Endothelial cell of umbilical vein (primary cell): ENCODE measurements around the gene SLMAP. TPM values are rescaled to one million over a fixed set of nuclear protein-coding genes. Genes with fewer than 3 reads are reported as not detected.

ENCODE experiments used
- BruUV-seq: library from RNA; stranded (reverse); fragments of 400-500 nt; replicated peaks from 2 replicates; lab custom pipeline; 2021; lab: Mats Ljungman, UMichigan
- CTCF ChIA-PET: fragments of 300-600, 350-600 bp; sonication (Branson Sonifier 250); formaldehyde crosslinking; loops from one replicate; lab custom pipeline; 2021; ENCODE audit warnings: antibody characterized with exemption, inconsistent platforms; lab: Charles Lee
- POLR2A ChIA-PET: fragments of 300-600, 350-600 bp; sonication (Branson Sonifier 250); formaldehyde crosslinking; loops from one replicate; lab custom pipeline; 2021; ENCODE audit warnings: antibody characterized with exemption, inconsistent platforms; lab: Charles Lee
- DNase-seq: peaks from one replicate; pipeline ENCODE4 v3.0.0-alpha.2; 2011; ENCODE audit warnings: low read depth, low spot score
- FAIRE-seq: peaks from 2 replicates; lab custom pipeline; 2011; peaks lifted over from hg19 to GRCh38; lab: Jason Lieb, UNC
- H2AFZ ChIP-seq: 2 replicates; pipeline ENCODE4 v1.6.0; 2012; ENCODE audit warnings: low read depth, low read length, control low read depth, inconsistent platforms
- H3K27ac ChIP-seq: 2 replicates; pipeline ENCODE4 v1.5.1; 2011; ENCODE audit warnings: low read depth, mild to moderate bottlenecking, control low read depth, low read length, moderate library complexity; ENCODE audit not compliant: insufficient read depth
- H3K27me3 ChIP-seq, 2 experiments: 2 replicates each; pipeline versions ENCODE4 v1.6.0 to v1.6.1; 2011; ENCODE audit warnings: low read length in 2 of 2, mixed read lengths in 1 of 2; ENCODE audit not compliant: control insufficient read depth in 2 of 2, insufficient read depth in 2 of 2
- H3K36me3 ChIP-seq, 2 experiments: 2 replicates in 1 of 2; 3 replicates in 1 of 2; pipeline ENCODE4 v1.5.1; 2011; ENCODE audit warnings: low read length in 2 of 2, mild to moderate bottlenecking in 1 of 2, moderate library complexity in 1 of 2; ENCODE audit not compliant: control insufficient read depth in 2 of 2, insufficient read depth in 2 of 2; ENCODE audit errors: extremely low read depth in 1 of 2
- H3K4me1 ChIP-seq: 3 replicates; pipeline ENCODE4 v1.5.1; 2011; ENCODE audit warnings: mild to moderate bottlenecking, low read length; ENCODE audit not compliant: control insufficient read depth, insufficient read depth; ENCODE audit errors: extremely low read depth
- H3K4me2 ChIP-seq: 2 replicates; pipeline ENCODE4 v1.6.1; 2011; ENCODE audit warnings: low read length, control low read depth, mixed read lengths; ENCODE audit not compliant: insufficient read depth
- H3K4me3 ChIP-seq, 3 experiments: fragments of 200-600 bp in 1 of 3; sonication (generic), shearing (Covaris generic) in 1 of 3; replicated peaks in 1 of 3; 2 replicates each; pipeline ENCODE4 v1.5.1; 2011 to 2016; ENCODE audit warnings: control low read depth in 3 of 3, low read length in 3 of 3, mild to moderate bottlenecking in 2 of 3, inconsistent platforms in 1 of 3, low read depth in 1 of 3, moderate library complexity in 1 of 3; ENCODE audit not compliant: insufficient read depth in 1 of 3
- H3K79me2 ChIP-seq: 2 replicates; pipeline ENCODE4 v1.6.0; 2012; ENCODE audit warnings: low read length, inconsistent platforms; ENCODE audit not compliant: control insufficient read depth, insufficient read depth
- H3K9ac ChIP-seq: replicated peaks from 2 replicates; pipeline ENCODE3; 2011; ENCODE audit warnings: low read length, control low read depth; ENCODE audit not compliant: insufficient read depth; ENCODE audit errors: extremely low read depth
- H3K9me1 ChIP-seq: replicated peaks from 3 replicates; pipeline ENCODE4 v1.6.0; 2011; ENCODE audit warnings: mild to moderate bottlenecking, low read length; ENCODE audit not compliant: control insufficient read depth, insufficient read depth; ENCODE audit errors: extremely low read depth
- H3K9me3 ChIP-seq: replicated peaks from 2 replicates; pipeline ENCODE4 v1.5.1; 2012; ENCODE audit warnings: low read length, inconsistent platforms; ENCODE audit not compliant: control insufficient read depth, insufficient read depth
- H4K20me1 ChIP-seq: replicated peaks from 2 replicates; pipeline ENCODE3; 2011; ENCODE audit warnings: mild to moderate bottlenecking, low read length; ENCODE audit not compliant: control insufficient read depth, insufficient read depth; ENCODE audit errors: extremely low read depth
- CTCF ChIP-seq, 2 donors: IDR thresholded peaks; 1 replicate in 1 of 2; 2 replicates in 1 of 2; pipeline ENCODE4 v1.5.1; 2011; ENCODE audit warnings: low read length in 2 of 2, mild to moderate bottlenecking in 2 of 2, moderate library complexity in 2 of 2, control low read depth in 1 of 2, inconsistent platforms in 1 of 2, low read depth in 1 of 2; ENCODE audit not compliant: insufficient read depth in 1 of 2; ENCODE audit errors: extremely low read depth in 1 of 2
- EZH2 ChIP-seq: IDR thresholded peaks from 2 replicates; pipeline ENCODE4 v1.6.1; 2012; ENCODE audit warnings: borderline replicate concordance, low read depth, mild to moderate bottlenecking, moderate library complexity, low read length, inconsistent platforms; ENCODE audit not compliant: severe bottlenecking
- FOS ChIP-seq: IDR thresholded peaks from 2 replicates; pipeline ENCODE4 v1.6.1; 2011; ENCODE audit warnings: mild to moderate bottlenecking, low read length, moderate library complexity, borderline replicate concordance; ENCODE audit not compliant: insufficient read depth
- GATA2 ChIP-seq: IDR thresholded peaks from 2 replicates; pipeline ENCODE4 v1.7.0; 2011; ENCODE audit warnings: low read depth, mild to moderate bottlenecking, moderate library complexity, mixed read lengths, low read length; ENCODE audit not compliant: insufficient read length, insufficient read depth
- JUN ChIP-seq: IDR thresholded peaks from 2 replicates; pipeline ENCODE4 v1.6.1; 2011; ENCODE audit warnings: borderline replicate concordance, low read depth; ENCODE audit not compliant: insufficient read length, insufficient read depth
- MYC ChIP-seq: IDR thresholded peaks from one replicate; pipeline ENCODE4 v1.6.1; 2011; ENCODE audit warnings: mild to moderate bottlenecking, low read depth, low read length
- POLR2A ChIP-seq: IDR thresholded peaks from 2 replicates; pipeline ENCODE4 v1.6.1; 2012; ENCODE audit warnings: low read depth, mild to moderate bottlenecking, control low read depth, low read length
- POLR2AphosphoS5 ChIP-seq: IDR thresholded peaks from 2 replicates; pipeline ENCODE4 v1.6.1; 2012; ENCODE audit warnings: low read depth, mild to moderate bottlenecking, control low read depth, low read length, moderate library complexity; ENCODE audit not compliant: insufficient read depth
- dilution Hi-C: fragments of 300-500 bp; cut with MboI; formaldehyde crosslinking; loops from one replicate; pipeline ENCODE4 v1.15.0; 2019; ENCODE audit warnings: low sequenced_read_pairs; ENCODE audit not compliant: extremely low pct_ligation_motif_present
- intact Hi-C: fragments of 100-400 bp; cut with micrococcal nuclease; formaldehyde crosslinking; loops from one replicate; pipeline ENCODE4 v1.10.0; 2022
- polyA plus RNA-seq, 4 experiments: library from polyadenylated mRNA; depleted of rRNA in 3 of 4; stranded (reverse) in 3 of 4; unstranded in 1 of 4; fragments of >200 nt; gene quantifications; 2 replicates each; pipeline versions ENCODE4 v1.2.1 to v1.2.3, GENCODE V29; 2011 to 2012; ENCODE audit warnings: missing spikeins in 1 of 4
- total RNA-seq: library from RNA; stranded (reverse); gene quantifications from 2 replicates; pipeline ENCODE4 v1.2.3, GENCODE V29; 2021
- TF ChIP-seq, protein P1 (sequence below): IDR thresholded peaks from 2 replicates; pipeline ENCODE4 v1.6.1; 2011; ENCODE audit not compliant: insufficient read depth, insufficient read length

Gene SLMAP
- total and polyA plus RNA-seq, 2 donors (not counting 3 experiments of a cell fraction or from before 2014, with no cell fraction given), result 9.8 to 54.7 TPM

DNA sequence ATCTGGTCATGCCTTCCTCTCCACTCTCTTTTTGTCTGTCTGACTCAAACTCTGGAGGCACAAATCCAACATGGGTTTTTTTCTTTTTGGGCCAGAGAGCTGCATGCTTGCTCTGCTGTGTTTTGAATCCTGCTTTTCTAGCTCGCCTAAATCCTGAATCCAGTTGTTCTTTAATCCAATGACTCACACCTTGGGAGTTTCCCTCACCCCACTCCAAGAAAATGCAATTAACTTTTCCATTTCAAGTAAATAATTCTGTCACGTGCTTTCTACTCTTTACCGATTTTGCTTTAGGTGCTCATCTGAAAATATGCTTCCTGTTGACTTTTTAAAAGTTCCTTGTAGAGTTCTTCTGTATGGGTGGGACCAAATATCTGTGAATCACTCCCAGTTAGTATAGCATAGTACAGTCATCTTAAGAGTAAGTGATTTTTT is 47.6 kb downstream of the SLMAP start:
- ChIA-PET CTCF (interaction anchor here (0.6 to 1.0 kb wide), 3 partner anchors 11 to 112 kb away, joined by 3 to 4 read pairs (median 3); no protein-coding TSS in a partner anchor), POLR2A (no interaction called here)
- H4K20me1 ChIP-seq, result no peaks in the 10 kb centered on the region
- H3K4me2 ChIP-seq, result peak overlapping the region; percentile 86
- H3K27ac ChIP-seq, result peak overlapping the region; percentile 52
- no TSS peak for BruUV-seq
- peaks cover 58% of the 10 kb centered on the region for H3K79me2 ChIP-seq
- H3K9me1 ChIP-seq, result no peaks in the 10 kb centered on the region
- H3K36me3 ChIP-seq, result no peaks in the 10 kb centered on the region
- peak overlapping the region in 1 of 3 experiments; percentile 34 for H3K4me3 ChIP-seq
- TF ChIP-seq JUN, result peak; percentile 86
- TF ChIP-seq GATA2, result no peak
- no peak for TF ChIP-seq CTCF (IDR thresholded peaks at IDR 0.05; ENCODE audit: extremely low read depth in 1 of 2, insufficient read depth in 1 of 2, low read depth in 1 of 2, low read length in 2 of 2)
- TF ChIP-seq, protein P1, sequence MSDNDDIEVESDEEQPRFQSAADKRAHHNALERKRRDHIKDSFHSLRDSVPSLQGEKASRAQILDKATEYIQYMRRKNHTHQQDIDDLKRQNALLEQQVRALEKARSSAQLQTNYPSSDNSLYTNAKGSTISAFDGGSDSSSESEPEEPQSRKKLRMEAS, result no peak
- TF ChIP-seq MYC, result no peak
- peak; percentile 51 for TF ChIP-seq POLR2AphosphoS5
- no peak for TF ChIP-seq EZH2
- no peak for TF ChIP-seq POLR2A
- peak; percentile 96 for TF ChIP-seq FOS
- no peaks in the 10 kb centered on the region for H3K9me3 ChIP-seq
- intact Hi-C loops, result loop anchor here (5.0 kb wide), 1 partner anchor 46 kb away; the partner anchor contains the start of gene SLMAP
- H3K9ac ChIP-seq, result peak overlapping the region; percentile 29
- dilution Hi-C loops, result no loop called here
- H3K27me3 ChIP-seq, result no peaks in the 10 kb centered on the region
- DNase-seq (peak; percentile 94), FAIRE-seq (peak; percentile 70)
- H3K4me1 ChIP-seq, result peaks cover 27% of the 10 kb centered on the region
- H2AFZ ChIP-seq, result no peak overlapping the region
